ENCODE results near the gene LRRC55.

The LRRC55 gene

GRCh38 chr11:57239348-57239747 is 57.6 kb downstream of the LRRC55 start:
- no peak for DNase-seq

- DNase-seq, result no peak
These were observed 58.3 kb downstream of the LRRC55 start for GRCh38 chr11:57240007-57240406.

- DNase-seq, result no peak
These were observed 59.0 kb downstream of the LRRC55 start for GRCh38 chr11:57240757-57241156.

Data from NCI-H226 (cell line).